T-helper 1 cell treated with Interleukin-12 subunit alpha and Interleukin-12 subunit beta and Interleukin-4 antibody, amounts not matched to agents 30 μg/mL and 1 μg/mL, for 36 hours (primary cell): ENCODE data around the gene HIVEP3.

ENCODE experiments used
- H3K27ac Mint-ChIP-seq: one replicate; pipeline ENCODE4 v1.8.0; 2021; ENCODE audit warnings: mild to moderate bottlenecking, mixed read lengths
- H3K27me3 Mint-ChIP-seq: one replicate; pipeline ENCODE4 v1.8.0; 2021; ENCODE audit warnings: low read depth, mixed read lengths
- H3K36me3 Mint-ChIP-seq: one replicate; pipeline ENCODE4 v1.8.0; 2021; ENCODE audit warnings: low read depth, mixed read lengths
- H3K4me1 Mint-ChIP-seq: one replicate; pipeline ENCODE4 v1.8.0; 2021; ENCODE audit warnings: low read depth, mixed read lengths
- H3K4me3 Mint-ChIP-seq: one replicate; pipeline ENCODE4 v1.8.0; 2021; ENCODE audit warnings: mild to moderate bottlenecking, moderate library complexity, mixed read lengths
- H3K9me3 Mint-ChIP-seq: one replicate; pipeline ENCODE4 v1.8.0; 2021; ENCODE audit warnings: mixed read lengths

Gene HIVEP3

DNA sequence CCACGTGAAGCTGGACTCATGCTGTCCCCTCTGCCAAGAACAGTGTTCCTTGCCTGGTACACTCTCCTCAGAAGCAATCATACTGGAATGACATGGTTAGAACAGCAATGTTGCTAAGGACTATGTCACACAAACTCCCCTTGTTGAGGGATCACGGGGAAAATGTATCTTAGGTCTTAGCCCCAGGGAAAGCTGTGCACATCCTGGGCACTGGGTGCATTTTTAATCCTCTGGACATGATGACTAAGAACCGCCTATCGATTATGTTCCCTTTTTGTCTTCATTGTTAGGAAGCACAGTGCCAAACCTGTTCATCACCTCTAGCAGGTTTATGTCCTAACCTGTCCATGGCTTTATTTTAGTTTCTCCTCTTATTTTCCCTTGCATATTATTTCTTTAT, 115.1 kb downstream of the HIVEP3 start:
- Mint-ChIP-seq H3K9me3 (peaks cover 6% of the 10 kb centered on the region), H3K27me3 (no peaks in the 10 kb centered on the region), H3K36me3 (peaks cover 22% of the 10 kb centered on the region), H3K27ac (peak overlapping the region; percentile 86), H3K4me1 (peaks cover 78% of the 10 kb centered on the region), H3K4me3 (peak overlapping the region; percentile 41)

DNA sequence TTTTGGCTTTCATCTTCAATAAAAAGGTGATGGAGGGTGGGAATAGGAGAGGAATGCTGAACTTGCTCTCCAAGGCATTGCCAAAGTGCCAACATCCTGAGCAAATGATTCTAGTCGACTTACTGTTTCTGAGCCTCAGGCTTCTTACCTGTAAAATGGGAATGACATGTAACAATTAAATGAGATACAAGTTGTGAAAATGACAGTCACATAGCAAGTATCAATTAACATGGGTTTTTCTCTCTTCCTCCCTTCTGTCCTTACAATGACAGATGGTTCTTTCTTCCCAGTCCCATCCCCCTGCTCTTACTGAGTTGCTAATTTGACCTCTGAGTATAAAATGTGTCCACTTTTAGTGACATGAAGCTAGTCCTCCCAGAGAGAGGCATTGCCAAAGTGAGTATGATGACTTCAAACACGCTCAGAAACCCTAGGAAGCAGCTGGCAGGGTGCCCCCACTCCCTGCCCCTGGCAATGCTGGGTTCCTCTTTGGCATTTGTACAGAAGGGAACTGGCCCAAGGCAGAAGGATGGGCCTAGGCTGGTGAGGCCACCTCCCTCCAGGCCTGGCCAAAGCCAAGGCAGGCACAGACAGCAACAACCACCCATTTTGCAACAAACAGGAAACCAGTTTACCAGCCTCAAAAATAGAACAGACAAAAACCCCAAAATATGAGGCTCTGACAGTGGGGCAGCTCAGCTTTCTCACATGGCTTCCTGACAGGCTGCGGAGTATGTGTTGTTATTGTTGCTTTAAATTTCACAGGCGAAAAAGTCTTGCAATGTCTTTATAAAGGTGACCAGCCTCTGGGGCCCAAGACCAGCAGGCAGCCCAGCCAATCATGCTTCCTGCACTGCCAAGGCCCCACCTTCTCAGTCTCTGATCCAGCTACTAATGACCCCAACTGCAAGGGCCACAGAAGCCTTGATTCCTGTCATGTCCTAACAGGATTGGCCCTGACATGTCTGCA, 115.9 kb downstream of the HIVEP3 start:
- Mint-ChIP-seq H3K27me3 (no peaks in the 10 kb centered on the region), H3K4me3 (peak overlapping the region; percentile 41), H3K9me3 (peaks cover 6% of the 10 kb centered on the region), H3K36me3 (peaks cover 22% of the 10 kb centered on the region), H3K4me1 (peaks cover 75% of the 10 kb centered on the region), H3K27ac (peak overlapping the region; percentile 86)

DNA sequence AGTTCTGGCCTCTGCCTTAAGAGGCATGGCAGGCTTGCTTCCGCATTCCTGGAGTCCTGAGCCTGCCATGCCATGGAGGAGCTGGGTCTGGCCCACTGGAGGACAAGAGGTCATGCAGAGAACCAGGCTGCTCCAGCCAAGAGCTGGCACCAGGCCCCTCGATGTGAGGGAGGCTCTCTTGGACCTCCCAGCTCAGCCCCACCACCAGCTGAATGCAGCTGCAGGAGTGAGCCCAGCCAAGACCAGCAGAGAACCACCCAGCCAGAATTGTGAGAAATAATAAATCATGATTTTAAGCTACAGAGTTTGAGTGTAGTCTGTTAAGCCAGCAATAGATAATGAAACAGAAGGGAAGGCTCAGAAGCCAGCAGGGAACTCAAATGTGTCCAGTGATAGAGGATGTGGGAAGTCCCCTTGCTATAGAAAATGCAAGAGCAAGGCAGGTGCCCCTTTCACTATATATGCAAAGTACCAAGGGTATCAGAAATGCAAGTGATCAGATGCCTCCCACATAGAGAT, 118.4 kb downstream of the HIVEP3 start:
- H3K4me1 Mint-ChIP-seq, result peaks cover 57% of the 10 kb centered on the region
- H3K36me3 Mint-ChIP-seq, result peaks cover 13% of the 10 kb centered on the region
- H3K4me3 Mint-ChIP-seq, result peak overlapping the region; percentile 0
- H3K9me3 Mint-ChIP-seq, result peaks cover 6% of the 10 kb centered on the region
- H3K27ac Mint-ChIP-seq, result peak overlapping the region; percentile 76
- no peaks in the 10 kb centered on the region for H3K27me3 Mint-ChIP-seq

DNA sequence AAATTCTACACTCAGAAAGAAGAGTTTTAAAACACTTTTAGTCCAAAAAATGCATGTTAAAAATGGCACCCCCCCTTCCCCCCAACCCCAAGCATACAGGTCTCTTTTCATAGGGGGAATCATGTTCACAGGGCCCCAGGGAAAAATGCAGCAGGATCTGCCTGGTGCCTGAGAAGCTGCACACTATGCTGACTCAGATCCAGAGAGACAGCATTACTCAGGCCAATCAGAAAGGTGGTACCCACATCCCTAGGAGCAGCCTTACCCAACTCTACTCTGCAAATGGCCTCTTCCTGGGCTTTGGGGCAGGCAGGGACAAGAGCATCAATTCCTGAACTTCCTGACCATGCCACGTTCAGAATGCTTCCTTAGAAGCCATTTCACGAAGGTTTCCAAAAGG, 119.0 kb downstream of the HIVEP3 start:
- H3K27ac Mint-ChIP-seq, result peak overlapping the region; percentile 50
- H3K27me3 Mint-ChIP-seq, result no peaks in the 10 kb centered on the region
- no peak overlapping the region for H3K4me3 Mint-ChIP-seq
- peaks cover 12% of the 10 kb centered on the region for H3K36me3 Mint-ChIP-seq
- H3K9me3 Mint-ChIP-seq, result peaks cover 6% of the 10 kb centered on the region
- H3K4me1 Mint-ChIP-seq, result peaks cover 59% of the 10 kb centered on the region

DNA sequence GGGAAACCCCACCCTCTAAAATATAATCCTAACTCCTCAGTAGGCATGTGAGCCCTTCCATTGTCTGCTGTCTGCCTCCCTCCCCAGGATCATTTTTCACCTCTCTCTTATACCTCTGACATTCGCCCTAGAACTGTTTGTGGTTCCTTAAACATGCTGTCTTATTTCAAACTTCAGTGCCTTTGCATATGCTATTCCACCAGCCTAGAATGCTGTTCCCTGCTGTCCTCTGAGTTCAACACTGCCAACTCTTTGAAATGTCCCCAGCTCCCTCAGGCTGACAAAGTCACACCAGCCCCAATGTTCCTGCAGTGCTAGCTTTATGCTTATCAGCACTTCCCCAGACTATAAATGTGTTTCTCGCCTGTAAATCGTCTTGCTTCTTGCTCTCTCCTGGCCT, 119.5 kb downstream of the HIVEP3 start:
- peak overlapping the region; percentile 15 for H3K4me3 Mint-ChIP-seq
- H3K4me1 Mint-ChIP-seq, result peaks cover 55% of the 10 kb centered on the region
- H3K27ac Mint-ChIP-seq, result peak overlapping the region; percentile 50
- peaks cover 12% of the 10 kb centered on the region for H3K36me3 Mint-ChIP-seq
- peaks cover 6% of the 10 kb centered on the region for H3K9me3 Mint-ChIP-seq
- H3K27me3 Mint-ChIP-seq, result no peaks in the 10 kb centered on the region

DNA sequence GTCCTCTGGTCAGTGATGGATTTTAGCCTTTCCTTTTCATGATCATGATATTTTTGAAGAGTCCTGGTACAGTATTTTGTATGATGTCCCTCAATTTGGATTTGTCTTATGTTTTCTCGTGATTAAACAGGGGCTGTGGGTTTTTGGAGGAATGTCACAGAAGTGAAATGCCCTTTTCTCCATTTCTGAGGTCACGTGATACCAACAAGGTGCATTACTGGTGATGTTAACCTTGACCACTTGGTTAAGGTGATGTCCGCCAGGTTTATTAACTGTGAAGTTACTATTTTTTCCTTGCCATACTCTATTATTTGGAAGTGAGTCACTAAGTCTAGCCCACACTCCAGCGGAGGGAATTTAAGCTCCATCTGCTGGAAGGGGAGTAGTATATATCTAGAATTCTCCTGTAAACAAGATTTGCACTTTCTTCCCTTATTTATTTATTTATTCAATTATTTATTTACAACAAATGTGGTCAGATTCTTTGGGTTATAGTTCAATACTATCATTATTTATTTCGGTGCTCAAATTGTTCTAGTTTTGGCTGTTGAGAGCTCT, 123.4 kb downstream of the HIVEP3 start:
- Mint-ChIP-seq H3K27ac (no peak overlapping the region), H3K9me3 (peaks cover 11% of the 10 kb centered on the region), H3K27me3 (no peaks in the 10 kb centered on the region), H3K36me3 (peaks cover 14% of the 10 kb centered on the region), H3K4me3 (no peak overlapping the region), H3K4me1 (peaks cover 62% of the 10 kb centered on the region)

DNA sequence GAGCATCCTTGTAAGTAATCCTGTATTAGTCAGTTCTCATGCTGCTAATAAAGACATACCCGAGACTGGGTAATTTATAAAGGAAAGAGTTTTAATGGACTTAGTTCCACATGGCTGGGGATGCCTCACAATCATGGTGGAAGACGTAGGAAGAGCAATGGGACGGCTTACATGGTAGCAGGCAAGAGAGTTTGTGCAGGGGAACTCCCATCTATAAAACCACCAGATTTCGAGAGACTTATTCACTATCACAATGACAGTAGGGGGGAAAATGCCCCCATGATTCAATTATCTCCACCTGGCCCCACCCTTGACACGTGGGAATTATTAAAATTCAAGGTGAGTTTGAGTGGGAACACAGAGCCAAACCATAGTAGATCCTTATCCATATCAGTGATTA, 124.7 kb downstream of the HIVEP3 start:
- H3K9me3 Mint-ChIP-seq, result peaks cover 8% of the 10 kb centered on the region
- H3K4me1 Mint-ChIP-seq, result peaks cover 58% of the 10 kb centered on the region
- H3K27me3 Mint-ChIP-seq, result no peaks in the 10 kb centered on the region
- no peak overlapping the region for H3K4me3 Mint-ChIP-seq
- peaks cover 13% of the 10 kb centered on the region for H3K36me3 Mint-ChIP-seq
- no peak overlapping the region for H3K27ac Mint-ChIP-seq

DNA sequence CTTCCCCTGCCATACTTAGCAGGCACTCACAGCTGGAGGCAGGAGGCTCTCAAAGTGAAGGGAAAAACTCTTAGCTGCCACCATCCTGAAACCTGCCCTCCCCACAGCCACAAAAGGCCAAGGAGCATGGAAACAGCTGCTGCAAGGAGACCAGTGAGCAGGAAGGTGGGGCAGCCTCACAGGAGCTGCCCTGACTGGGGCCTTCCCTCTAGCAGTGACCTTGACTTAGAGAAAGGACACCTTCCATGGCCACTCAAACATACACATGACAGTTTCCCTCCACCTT, 126.3 kb downstream of the HIVEP3 start:
- H3K27me3 Mint-ChIP-seq, result no peaks in the 10 kb centered on the region
- peak overlapping the region; percentile 89 for H3K27ac Mint-ChIP-seq
- H3K4me3 Mint-ChIP-seq, result peak overlapping the region; percentile 67
- H3K4me1 Mint-ChIP-seq, result peaks cover 52% of the 10 kb centered on the region
- peaks cover 11% of the 10 kb centered on the region for H3K36me3 Mint-ChIP-seq
- peaks cover 8% of the 10 kb centered on the region for H3K9me3 Mint-ChIP-seq

DNA sequence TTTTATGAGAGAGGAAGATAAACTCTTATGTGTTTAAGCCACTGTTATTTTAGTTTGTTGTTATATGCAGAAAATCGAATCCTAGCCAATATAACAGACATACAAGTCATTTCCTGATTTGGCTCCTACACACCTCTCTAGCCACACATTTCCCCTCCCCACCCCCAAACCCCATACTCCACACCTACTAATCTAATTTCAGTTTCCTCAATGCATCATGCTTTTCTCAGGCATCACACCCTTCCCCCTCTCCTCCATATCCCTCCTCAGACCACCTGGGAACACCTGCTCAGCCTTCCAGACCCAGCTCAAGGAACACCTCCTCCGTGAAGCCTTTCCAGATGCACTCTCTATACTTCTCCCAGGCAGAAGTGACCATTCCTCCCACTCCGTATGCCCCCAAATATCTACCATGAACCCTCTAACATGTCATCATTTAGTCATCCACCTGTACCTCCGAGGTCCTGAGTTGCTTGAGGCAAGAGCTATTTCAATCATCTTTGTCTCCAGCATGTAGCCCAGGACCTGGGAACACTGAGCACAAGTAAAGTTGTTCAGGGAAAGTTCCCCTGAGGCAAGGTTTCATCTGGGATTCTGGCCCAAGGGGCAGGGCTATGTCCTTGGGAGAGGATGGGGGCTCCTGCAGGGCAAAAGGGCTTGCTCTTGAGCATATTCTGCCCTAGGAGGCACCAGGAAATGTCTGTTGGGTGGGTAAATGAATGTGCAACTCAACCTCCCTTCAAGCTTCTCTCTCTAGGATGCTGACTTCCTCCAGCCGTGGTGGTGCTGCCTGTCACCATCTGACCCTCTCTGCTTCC, 126.8 kb downstream of the HIVEP3 start:
- Mint-ChIP-seq H3K9me3 (peaks cover 8% of the 10 kb centered on the region), H3K4me1 (peaks cover 49% of the 10 kb centered on the region), H3K4me3 (peak overlapping the region; percentile 67), H3K27ac (peak overlapping the region; percentile 89), H3K36me3 (peaks cover 11% of the 10 kb centered on the region), H3K27me3 (no peaks in the 10 kb centered on the region)

DNA sequence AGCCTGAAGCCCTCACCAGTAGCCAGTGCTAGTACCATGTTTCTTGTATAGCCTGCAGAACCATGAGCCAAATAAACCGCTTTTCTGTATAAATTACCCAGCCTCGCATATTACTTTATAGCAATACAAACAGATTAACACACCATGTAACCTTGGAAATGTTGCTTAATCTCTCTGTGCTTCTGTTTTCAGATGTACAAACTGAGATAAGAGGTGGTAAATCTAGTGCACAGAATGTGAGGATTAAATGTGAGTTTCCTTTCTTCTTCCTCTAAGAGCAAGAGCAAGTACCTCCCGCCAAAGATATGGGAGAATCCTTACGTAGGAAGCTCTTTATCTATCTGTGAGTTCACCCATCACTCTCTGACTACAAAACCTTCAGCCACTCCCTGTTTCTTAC, 128.4 kb downstream of the HIVEP3 start:
- H3K27me3 Mint-ChIP-seq, result no peaks in the 10 kb centered on the region
- H3K27ac Mint-ChIP-seq, result peak overlapping the region; percentile 34
- H3K9me3 Mint-ChIP-seq, result peaks cover 8% of the 10 kb centered on the region
- peaks cover 47% of the 10 kb centered on the region for H3K4me1 Mint-ChIP-seq
- peaks cover 10% of the 10 kb centered on the region for H3K36me3 Mint-ChIP-seq
- H3K4me3 Mint-ChIP-seq, result no peak overlapping the region

DNA sequence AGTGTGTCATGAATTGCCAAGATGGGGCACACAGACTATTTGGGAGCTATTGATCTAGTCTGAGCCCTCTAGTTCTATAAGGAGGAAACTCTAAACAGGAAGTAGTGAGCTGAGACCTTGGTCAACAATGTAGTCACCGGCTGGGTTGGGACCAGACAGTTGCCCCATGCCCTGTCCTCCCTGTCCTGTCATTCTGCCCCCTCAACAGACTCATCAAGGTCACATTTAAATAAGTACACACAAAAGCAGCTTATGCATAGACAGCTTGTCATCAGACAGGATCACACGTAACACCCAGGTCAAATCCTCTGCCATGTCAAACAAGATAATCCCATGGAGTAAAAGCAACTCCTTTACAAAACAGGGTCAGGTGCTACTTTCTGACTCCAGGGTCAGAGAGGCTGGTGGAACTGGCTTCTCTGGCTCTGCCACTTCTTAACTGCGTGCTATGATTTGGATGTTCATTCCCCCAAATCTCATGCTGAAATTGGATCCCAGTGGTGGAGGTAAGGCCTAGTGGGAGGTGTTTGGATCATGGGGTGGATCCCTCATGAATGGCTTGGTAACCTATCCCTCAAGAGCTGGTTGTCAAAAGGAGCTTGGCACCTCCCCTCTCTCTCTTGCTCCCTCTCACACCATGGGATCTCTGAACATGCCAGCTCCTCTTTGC, 128.9 kb downstream of the HIVEP3 start:
- Mint-ChIP-seq H3K9me3 (peaks cover 13% of the 10 kb centered on the region), H3K27me3 (no peaks in the 10 kb centered on the region), H3K4me3 (no peak overlapping the region), H3K36me3 (peaks cover 15% of the 10 kb centered on the region), H3K27ac (peak overlapping the region; percentile 39), H3K4me1 (peaks cover 43% of the 10 kb centered on the region)

DNA sequence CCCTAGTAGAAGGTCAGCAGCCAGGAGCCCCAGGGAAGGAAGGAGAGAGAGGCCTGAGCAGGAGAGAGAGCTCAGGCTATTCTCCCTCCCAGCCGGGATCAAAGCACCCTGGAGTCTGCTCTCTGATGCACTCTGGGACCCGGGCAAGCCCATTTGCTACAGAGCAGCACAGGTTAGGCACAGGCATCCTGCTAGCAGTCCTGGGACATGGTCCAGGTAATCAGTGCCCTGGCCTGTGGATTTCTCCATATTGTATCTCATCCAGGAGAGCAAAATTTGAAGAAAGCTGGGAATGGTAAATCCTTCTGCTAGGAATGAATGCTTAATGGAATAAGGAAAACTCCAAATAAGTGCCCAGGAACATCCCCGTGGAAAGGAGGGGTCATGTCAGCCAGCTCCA, 130.3 kb downstream of the HIVEP3 start:
- peaks cover 25% of the 10 kb centered on the region for H3K9me3 Mint-ChIP-seq

DNA sequence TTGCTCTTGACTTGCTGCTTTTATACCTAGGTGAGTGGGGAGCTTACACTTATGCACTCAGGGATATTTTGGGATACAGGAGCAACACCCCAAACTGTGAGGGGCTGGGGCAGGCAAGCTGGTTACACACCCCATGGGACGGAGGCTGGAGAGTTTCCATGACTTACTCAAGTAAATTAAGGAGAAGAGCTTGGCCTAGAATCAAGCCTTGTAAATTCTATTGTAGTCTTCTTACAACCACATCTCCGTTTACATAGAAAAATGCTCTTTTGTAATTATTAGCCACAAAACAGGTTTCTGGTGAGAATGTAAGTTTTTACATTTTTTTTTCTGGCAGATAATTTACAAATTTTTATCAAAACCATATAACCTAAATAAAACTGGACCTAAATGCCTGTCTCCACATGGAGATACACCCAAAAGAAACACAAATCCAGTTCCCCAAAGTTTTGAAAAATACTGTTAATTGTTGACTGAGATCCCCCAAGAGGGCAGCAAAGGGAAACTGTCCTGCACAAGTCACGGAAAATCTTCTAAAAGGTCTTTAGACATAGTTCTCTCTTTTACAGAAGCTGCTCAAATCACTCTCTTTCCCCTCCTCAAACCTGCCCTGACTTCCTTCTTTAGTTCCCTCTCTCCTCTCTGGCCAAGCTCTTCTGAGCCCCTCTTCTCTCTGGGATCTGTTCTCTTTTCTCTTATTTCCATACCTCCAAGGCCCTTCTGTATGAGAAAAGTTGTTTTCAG, 134.0 kb downstream of the HIVEP3 start:
- H3K27ac Mint-ChIP-seq, result peak overlapping the region; percentile 24

More for the DNA sequence above, 130.3 kb downstream of the HIVEP3 start:
- H3K27me3 Mint-ChIP-seq, result no peaks in the 10 kb centered on the region
- H3K4me1 Mint-ChIP-seq, result peaks cover 42% of the 10 kb centered on the region
- H3K4me3 Mint-ChIP-seq, result no peak overlapping the region
- H3K36me3 Mint-ChIP-seq, result peaks cover 24% of the 10 kb centered on the region
- H3K27ac Mint-ChIP-seq, result no peak overlapping the region

More for the DNA sequence above, 134.0 kb downstream of the HIVEP3 start:
- peaks cover 25% of the 10 kb centered on the region for H3K36me3 Mint-ChIP-seq
- H3K4me3 Mint-ChIP-seq, result no peak overlapping the region
- peaks cover 18% of the 10 kb centered on the region for H3K4me1 Mint-ChIP-seq
- H3K27me3 Mint-ChIP-seq, result no peaks in the 10 kb centered on the region
- H3K9me3 Mint-ChIP-seq, result peaks cover 22% of the 10 kb centered on the region
